Trophoblast cell (in vitro differentiated cells and primary cell): ENCODE results near the gene UGT1A4.

Experiments used
- DNase-seq, 2 donors: peaks; one replicate each; pipeline ENCODE4 v3.0.0-alpha.2; 2016
- H2AFZ ChIP-seq: 2 replicates; pipeline ENCODE4 v1.6.1; 2013; ENCODE audit warnings: low read length, moderate library complexity, mild to moderate bottlenecking; ENCODE audit not compliant: insufficient read depth, poor library complexity
- H2AK5ac ChIP-seq: 2 replicates; pipeline ENCODE4 v1.6.1; 2013; ENCODE audit warnings: mild to moderate bottlenecking, low read length
- H2BK120ac ChIP-seq: 2 replicates; pipeline ENCODE4 v1.6.1; 2013; ENCODE audit warnings: low read length, mild to moderate bottlenecking, moderate library complexity; ENCODE audit not compliant: insufficient read depth, poor library complexity
- H2BK12ac ChIP-seq: 2 replicates; pipeline ENCODE4 v1.6.1; 2013; ENCODE audit warnings: mild to moderate bottlenecking, low read length, moderate library complexity
- H2BK5ac ChIP-seq: 2 replicates; pipeline ENCODE4 v1.6.1; 2013; ENCODE audit warnings: low read length, low read depth, moderate library complexity, mild to moderate bottlenecking; ENCODE audit not compliant: poor library complexity
- H3K14ac ChIP-seq: 2 replicates; pipeline ENCODE4 v1.6.1; 2013; ENCODE audit warnings: mild to moderate bottlenecking, low read length
- H3K18ac ChIP-seq: 2 replicates; pipeline ENCODE4 v1.6.1; 2013; ENCODE audit warnings: mild to moderate bottlenecking, low read length
- H3K23ac ChIP-seq: 2 replicates; pipeline ENCODE4 v1.6.1; 2013; ENCODE audit warnings: low read length
- H3K27ac ChIP-seq: 2 replicates; pipeline ENCODE4 v1.5.1; 2013; ENCODE audit warnings: low read depth, mild to moderate bottlenecking, inconsistent platforms, low read length, moderate library complexity
- H3K27me3 ChIP-seq: 2 replicates; pipeline ENCODE4 v1.6.1; 2013; ENCODE audit warnings: inconsistent platforms, mild to moderate bottlenecking, low read length, moderate library complexity; ENCODE audit not compliant: insufficient read depth
- H3K36me3 ChIP-seq, 2 experiments: 1 replicate in 1 of 2; 2 replicates in 1 of 2; pipeline ENCODE4 v1.6.1; 2013; ENCODE audit warnings: low read length in 2 of 2, mild to moderate bottlenecking in 2 of 2, moderate library complexity in 1 of 2; ENCODE audit not compliant: insufficient read depth in 2 of 2, control insufficient read depth in 1 of 2
- H3K4ac ChIP-seq: 2 replicates; pipeline ENCODE4 v1.6.1; 2013; ENCODE audit warnings: low read depth, mild to moderate bottlenecking, low read length, moderate library complexity
- H3K4me1 ChIP-seq, 2 experiments: 1 replicate in 1 of 2; 2 replicates in 1 of 2; pipeline ENCODE4 v1.6.1; 2013; ENCODE audit warnings: low read length in 2 of 2, mild to moderate bottlenecking in 2 of 2, moderate library complexity in 1 of 2; ENCODE audit not compliant: insufficient read depth in 2 of 2, control insufficient read depth in 1 of 2
- H3K4me2 ChIP-seq: 2 replicates; pipeline ENCODE4 v1.6.1; 2013; ENCODE audit warnings: inconsistent platforms, mild to moderate bottlenecking, low read length, moderate library complexity
- H3K4me3 ChIP-seq: 2 replicates; pipeline ENCODE4 v1.5.1; 2013; ENCODE audit warnings: mild to moderate bottlenecking, low read depth, low read length, inconsistent platforms
- H3K79me1 ChIP-seq: one replicate; pipeline ENCODE4 v1.6.1; 2013; ENCODE audit warnings: low read length
- H3K79me2 ChIP-seq: 2 replicates; pipeline ENCODE4 v1.6.1; 2013; ENCODE audit warnings: low read length, mild to moderate bottlenecking; ENCODE audit not compliant: control insufficient read depth, insufficient read depth, poor library complexity
- H3K9ac ChIP-seq: 2 replicates; pipeline ENCODE4 v1.6.1; 2013; ENCODE audit warnings: mild to moderate bottlenecking, low read length
- H3K9me3 ChIP-seq: 2 replicates; pipeline ENCODE4 v1.6.1; 2013; ENCODE audit warnings: low read depth, mild to moderate bottlenecking, control low read depth, inconsistent platforms, low read length; ENCODE audit not compliant: insufficient read depth
- H4K12ac ChIP-seq: 2 replicates; pipeline ENCODE4 v1.6.1; 2013; ENCODE audit warnings: low read depth, mild to moderate bottlenecking, low read length, moderate library complexity
- H4K8ac ChIP-seq: 2 replicates; pipeline ENCODE4 v1.6.1; 2013; ENCODE audit warnings: low read depth, mild to moderate bottlenecking, low read length, moderate library complexity
- H4K91ac ChIP-seq: one replicate; pipeline ENCODE4 v1.6.1; 2013; ENCODE audit warnings: low read depth, mild to moderate bottlenecking, low read length, moderate library complexity
- WGBS: extraction: QIAGEN DNeasy Blood & Tissue Kit; methylation state at CpG from one replicate; pipeline ENCODE4 v1.1.7; 2013; ENCODE audit warnings: missing lambda C conversion rate; ENCODE audit not compliant: insufficient read length, insufficient coverage; ENCODE audit errors: extremely low coverage; 5-methylcytosine and 5-hydroxymethylcytosine counted together

The UGT1A4 gene

DNA sequence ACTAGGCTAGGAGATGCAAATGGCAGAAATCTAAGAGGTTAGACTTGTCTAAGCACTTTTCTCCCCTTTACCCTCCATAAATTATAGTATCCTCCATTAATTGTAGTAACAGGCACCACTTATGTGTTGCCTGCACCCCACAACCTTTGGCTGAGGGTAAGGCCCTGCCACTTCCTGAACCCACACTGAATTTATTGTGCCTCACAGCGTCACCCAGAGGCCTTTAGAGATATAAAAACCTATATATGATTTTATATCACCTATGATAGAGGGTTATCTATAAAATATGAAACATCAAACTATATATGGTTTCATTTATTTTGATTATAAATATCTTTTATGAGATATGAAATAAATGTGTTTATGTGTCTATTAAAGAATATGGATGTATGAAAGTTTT is 44.2 kb upstream of the UGT1A4 start:
- H3K4me1 ChIP-seq: no peaks in the 10 kb centered on the region
- no peaks in the 10 kb centered on the region for H3K79me2 ChIP-seq
- no peak overlapping the region for H4K12ac ChIP-seq
- H3K79me1 ChIP-seq: no peaks in the 10 kb centered on the region
- no peak overlapping the region for H2BK120ac ChIP-seq
- H3K4ac ChIP-seq: no peak overlapping the region
- H2AFZ ChIP-seq: no peak overlapping the region
- H3K9ac ChIP-seq: no peak overlapping the region
- no peak overlapping the region for H4K91ac ChIP-seq
- no peak overlapping the region for H3K4me3 ChIP-seq
- no peaks in the 10 kb centered on the region for H3K36me3 ChIP-seq
- H3K23ac ChIP-seq: no peak overlapping the region
- H4K8ac ChIP-seq: no peak overlapping the region
- no CpG with 5 or more reads among the region's 1 CpG for WGBS
- DNase-seq: no peak
- H2BK5ac ChIP-seq: no peak overlapping the region
- H3K9me3 ChIP-seq: no peaks in the 10 kb centered on the region
- H2AK5ac ChIP-seq: no peak overlapping the region
- no peak overlapping the region for H3K4me2 ChIP-seq
- no peaks in the 10 kb centered on the region for H3K27me3 ChIP-seq
- no peak overlapping the region for H3K18ac ChIP-seq
- H3K14ac ChIP-seq: no peak overlapping the region
- H2BK12ac ChIP-seq: no peak overlapping the region
- no peak overlapping the region for H3K27ac ChIP-seq

DNA sequence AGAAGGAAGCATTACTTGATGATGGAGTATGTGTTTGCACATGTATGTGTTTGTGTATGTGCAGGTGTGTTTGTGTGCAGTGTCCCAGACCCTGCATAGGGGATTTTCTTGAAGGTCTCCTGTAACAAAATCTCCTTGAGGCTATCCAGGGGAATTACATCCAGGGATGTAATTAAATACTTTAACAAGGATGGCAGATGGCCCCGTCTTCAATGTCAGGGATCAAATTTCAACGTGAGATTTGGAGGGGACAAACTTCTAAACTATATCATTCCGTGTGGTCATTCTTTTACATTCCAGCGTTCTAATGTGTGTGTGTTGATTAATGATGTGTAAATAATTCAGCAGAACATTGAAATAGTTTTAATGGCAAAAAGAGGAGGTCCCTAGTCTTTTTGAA is 43.5 kb upstream of the UGT1A4 start:
- Histone ChIP-seq H3K14ac (no peak overlapping the region), H3K4me1 (no peaks in the 10 kb centered on the region), H4K12ac (no peak overlapping the region), H2AK5ac (no peak overlapping the region), H3K4me2 (no peak overlapping the region), H3K27me3 (no peaks in the 10 kb centered on the region), H2BK5ac (no peak overlapping the region), H3K9ac (no peak overlapping the region), H3K79me2 (no peaks in the 10 kb centered on the region), H3K79me1 (no peaks in the 10 kb centered on the region), H4K8ac (no peak overlapping the region), H3K4me3 (no peak overlapping the region), H4K91ac (no peak overlapping the region), H3K18ac (no peak overlapping the region), H3K4ac (no peak overlapping the region), H2BK12ac (no peak overlapping the region), H3K36me3 (no peaks in the 10 kb centered on the region), H3K9me3 (no peaks in the 10 kb centered on the region), H2AFZ (no peak overlapping the region), H2BK120ac (no peak overlapping the region), H3K23ac (no peak overlapping the region), H3K27ac (no peak overlapping the region)
- no peak for DNase-seq
- no CpG with 5 or more reads among the region's 4 CpGs for WGBS

DNA sequence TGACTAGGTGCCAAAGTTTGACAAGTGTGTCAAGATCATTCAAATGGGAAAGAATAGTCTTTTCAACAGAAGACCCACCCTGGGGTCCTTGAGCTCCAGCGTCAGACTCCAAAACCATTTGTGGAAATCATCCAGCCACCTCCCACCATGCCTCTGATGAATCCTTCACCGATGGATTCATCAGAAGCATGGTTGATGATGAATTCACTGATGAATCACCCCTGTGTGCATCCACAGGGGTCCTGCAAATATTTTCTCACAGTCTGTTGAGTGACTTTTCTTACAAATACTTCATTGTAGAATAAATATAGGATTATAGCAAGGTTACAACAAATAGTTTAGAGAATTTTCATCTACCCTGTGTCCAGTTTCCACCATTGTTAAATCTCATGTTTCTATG is 42.5 kb upstream of the UGT1A4 start:
- no peak overlapping the region for H3K4me2 ChIP-seq
- no peak overlapping the region for H4K8ac ChIP-seq
- H3K18ac ChIP-seq: no peak overlapping the region
- no peaks in the 10 kb centered on the region for H3K36me3 ChIP-seq
- no peak overlapping the region for H3K14ac ChIP-seq
- H3K4me1 ChIP-seq: no peaks in the 10 kb centered on the region
- no peak overlapping the region for H3K27ac ChIP-seq
- H4K91ac ChIP-seq: no peak overlapping the region
- H3K79me1 ChIP-seq: no peaks in the 10 kb centered on the region
- no peak for DNase-seq
- H2AFZ ChIP-seq: no peak overlapping the region
- H3K9me3 ChIP-seq: no peaks in the 10 kb centered on the region
- H2BK120ac ChIP-seq: no peak overlapping the region
- H3K79me2 ChIP-seq: no peaks in the 10 kb centered on the region
- H3K9ac ChIP-seq: no peak overlapping the region
- no peaks in the 10 kb centered on the region for H3K27me3 ChIP-seq
- H2BK5ac ChIP-seq: no peak overlapping the region
- no peak overlapping the region for H3K4me3 ChIP-seq
- no peak overlapping the region for H2BK12ac ChIP-seq
- H3K23ac ChIP-seq: no peak overlapping the region
- no peak overlapping the region for H3K4ac ChIP-seq
- H4K12ac ChIP-seq: no peak overlapping the region
- no CpG with 5 or more reads among the region's 2 CpGs for WGBS
- H2AK5ac ChIP-seq: no peak overlapping the region

DNA sequence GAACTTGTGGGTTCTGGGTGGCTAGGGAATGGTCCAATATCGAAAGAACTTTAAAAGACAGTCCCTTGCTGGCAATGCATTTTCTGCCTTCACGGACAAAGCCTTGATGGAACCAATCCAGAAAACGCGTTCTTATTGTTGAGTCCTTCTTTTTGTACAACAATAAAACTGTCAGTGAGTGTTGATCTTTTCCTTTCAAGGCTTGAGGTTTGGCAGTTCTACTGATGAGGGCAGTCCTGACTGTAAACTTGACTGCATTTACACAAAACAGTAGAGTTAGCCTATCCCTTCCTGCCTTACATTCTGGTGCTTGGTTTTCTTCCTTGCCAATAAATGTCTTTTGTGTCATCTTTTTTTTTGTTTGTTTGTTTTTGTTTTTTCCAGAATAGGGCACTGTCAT is 39.3 kb upstream of the UGT1A4 start:
- no peak overlapping the region for H3K4me2 ChIP-seq
- H4K8ac ChIP-seq: no peak overlapping the region
- no peak overlapping the region for H3K14ac ChIP-seq
- no peaks in the 10 kb centered on the region for H3K4me1 ChIP-seq
- no peak overlapping the region for H3K4ac ChIP-seq
- no peak overlapping the region for H4K12ac ChIP-seq
- H3K4me3 ChIP-seq: no peak overlapping the region
- peaks cover 2% of the 10 kb centered on the region for H3K9me3 ChIP-seq
- no peak overlapping the region for H2AFZ ChIP-seq
- H3K9ac ChIP-seq: no peak overlapping the region
- H2BK5ac ChIP-seq: no peak overlapping the region
- H2BK120ac ChIP-seq: no peak overlapping the region
- no peak overlapping the region for H4K91ac ChIP-seq
- no peak for DNase-seq
- H3K27ac ChIP-seq: no peak overlapping the region
- H2BK12ac ChIP-seq: no peak overlapping the region
- H3K27me3 ChIP-seq: no peaks in the 10 kb centered on the region
- H3K23ac ChIP-seq: no peak overlapping the region
- H2AK5ac ChIP-seq: no peak overlapping the region
- no CpG with 5 or more reads among the region's 4 CpGs for WGBS
- H3K79me2 ChIP-seq: no peaks in the 10 kb centered on the region
- H3K36me3 ChIP-seq: no peaks in the 10 kb centered on the region
- no peak overlapping the region for H3K18ac ChIP-seq
- H3K79me1 ChIP-seq: no peaks in the 10 kb centered on the region
